Measurements from ENCODE around the gene TRIO. TPM values are rescaled to one million over a fixed set of nuclear protein-coding genes. Genes with fewer than 3 reads are reported as not detected.

TRIO gene
- total and polyA plus RNA-seq, 2 donors (not counting 3 experiments of a cell fraction or from before 2014, with no cell fraction given), result 82.9 to 248 TPM

DNA sequence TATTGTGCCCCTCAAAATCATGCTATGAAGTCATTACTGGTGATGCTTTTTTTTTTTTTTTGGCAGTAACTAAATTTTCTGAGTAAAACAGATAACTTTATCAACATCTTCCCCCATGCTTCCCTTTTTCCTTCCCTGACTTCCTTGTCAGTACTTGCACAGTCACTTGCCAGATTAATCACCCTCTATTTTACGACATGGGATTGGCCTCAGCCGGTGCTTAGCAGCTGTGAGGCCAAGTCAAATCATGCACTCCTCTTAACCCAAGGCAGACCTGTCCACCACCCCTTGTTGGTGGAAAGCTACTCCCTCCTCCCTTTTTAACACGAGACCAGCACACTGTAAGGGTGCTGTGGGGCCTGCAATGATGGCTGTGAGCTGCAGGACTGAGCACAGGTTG, 320.5 kb downstream of the TRIO start:
- Histone ChIP-seq H3K4me1 (ENCODE audit: control insufficient read depth, extremely low read depth, insufficient read depth, low read length) (peaks cover 25% of the 10 kb centered on the region), H4K20me1 (replicated peaks; ENCODE audit: control insufficient read depth, extremely low read depth, insufficient read depth, low read length) (no peaks in the 10 kb centered on the region), H3K9ac (replicated peaks; ENCODE audit: extremely low read depth, insufficient read depth, low read length) (peak overlapping the region; percentile 22), H3K27me3 (ENCODE audit: control insufficient read depth in 2 of 2, insufficient read depth in 2 of 2, low read length in 2 of 2) (no peaks in the 10 kb centered on the region), H3K9me3 (replicated peaks; ENCODE audit: control insufficient read depth, insufficient read depth, low read length) (no peaks in the 10 kb centered on the region), H2AFZ (ENCODE audit: low read depth, low read length) (no peak overlapping the region), H3K27ac (ENCODE audit: insufficient read depth, low read depth, low read length) (peak overlapping the region; percentile 71), H3K36me3 (ENCODE audit: control insufficient read depth in 2 of 2, extremely low read depth in 1 of 2, insufficient read depth in 2 of 2, low read length in 2 of 2) (peaks cover 18 to 23% of the 10 kb centered on the region in 2 experiments), H3K79me2 (ENCODE audit: control insufficient read depth, insufficient read depth, low read length) (no peaks in the 10 kb centered on the region), H3K4me3 (replicated peaks in 1 of 3; ENCODE audit: insufficient read depth in 1 of 3, low read depth in 1 of 3, low read length in 3 of 3) (no peak overlapping the region), H3K4me2 (ENCODE audit: insufficient read depth, low read length) (peak overlapping the region; percentile 23), H3K9me1 (replicated peaks; ENCODE audit: control insufficient read depth, extremely low read depth, insufficient read depth, low read length) (no peaks in the 10 kb centered on the region)
- FAIRE-seq (peak; percentile 94), DNase-seq (ENCODE audit: low read depth, low spot score) (peak; percentile 96)
- dilution Hi-C loops (cut with MboI; ENCODE audit: extremely low pct_ligation_motif_present, low sequenced_read_pairs), result no loop called here
- no peak for TF ChIP-seq FOS (IDR thresholded peaks at IDR 0.05; ENCODE audit: borderline replicate concordance, insufficient read depth, low read length)
- no peak for TF ChIP-seq EZH2 (IDR thresholded peaks at IDR 0.05; ENCODE audit: borderline replicate concordance, low read depth, low read length, severe bottlenecking)
- TF ChIP-seq, protein P1, sequence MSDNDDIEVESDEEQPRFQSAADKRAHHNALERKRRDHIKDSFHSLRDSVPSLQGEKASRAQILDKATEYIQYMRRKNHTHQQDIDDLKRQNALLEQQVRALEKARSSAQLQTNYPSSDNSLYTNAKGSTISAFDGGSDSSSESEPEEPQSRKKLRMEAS (IDR thresholded peaks at IDR 0.05; ENCODE audit: insufficient read depth, insufficient read length), result peak; percentile 5
- TF ChIP-seq GATA2 (IDR thresholded peaks at IDR 0.05; ENCODE audit: insufficient read depth, insufficient read length, low read depth, low read length), result peak; percentile 85
- peak; percentile 57 for TF ChIP-seq POLR2A (IDR thresholded peaks at IDR 0.05; ENCODE audit: low read depth, low read length)
- TF ChIP-seq POLR2AphosphoS5 (IDR thresholded peaks at IDR 0.05; ENCODE audit: insufficient read depth, low read depth, low read length), result peak; percentile 28
- no peak for TF ChIP-seq MYC (IDR thresholded peaks at IDR 0.05; ENCODE audit: low read depth, low read length)
- TF ChIP-seq, protein P2, sequence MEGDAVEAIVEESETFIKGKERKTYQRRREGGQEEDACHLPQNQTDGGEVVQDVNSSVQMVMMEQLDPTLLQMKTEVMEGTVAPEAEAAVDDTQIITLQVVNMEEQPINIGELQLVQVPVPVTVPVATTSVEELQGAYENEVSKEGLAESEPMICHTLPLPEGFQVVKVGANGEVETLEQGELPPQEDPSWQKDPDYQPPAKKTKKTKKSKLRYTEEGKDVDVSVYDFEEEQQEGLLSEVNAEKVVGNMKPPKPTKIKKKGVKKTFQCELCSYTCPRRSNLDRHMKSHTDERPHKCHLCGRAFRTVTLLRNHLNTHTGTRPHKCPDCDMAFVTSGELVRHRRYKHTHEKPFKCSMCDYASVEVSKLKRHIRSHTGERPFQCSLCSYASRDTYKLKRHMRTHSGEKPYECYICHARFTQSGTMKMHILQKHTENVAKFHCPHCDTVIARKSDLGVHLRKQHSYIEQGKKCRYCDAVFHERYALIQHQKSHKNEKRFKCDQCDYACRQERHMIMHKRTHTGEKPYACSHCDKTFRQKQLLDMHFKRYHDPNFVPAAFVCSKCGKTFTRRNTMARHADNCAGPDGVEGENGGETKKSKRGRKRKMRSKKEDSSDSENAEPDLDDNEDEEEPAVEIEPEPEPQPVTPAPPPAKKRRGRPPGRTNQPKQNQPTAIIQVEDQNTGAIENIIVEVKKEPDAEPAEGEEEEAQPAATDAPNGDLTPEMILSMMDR (IDR thresholded peaks at IDR 0.05; ENCODE audit: extremely low read depth in 1 of 2, insufficient read depth in 1 of 2, low read depth in 1 of 2, low read length in 2 of 2), result no peak
- peak; percentile 60 for TF ChIP-seq JUN (IDR thresholded peaks at IDR 0.05; ENCODE audit: borderline replicate concordance, insufficient read depth, insufficient read length, low read depth)
- ChIA-PET POLR2A (no interaction called here), CTCF (interaction anchor here (0.9 to 1.3 kb wide), 4 partner anchors 10 to 185 kb away, joined by 3 to 7 read pairs (median 4); no protein-coding TSS in a partner anchor)
- intact Hi-C loops (cut with micrococcal nuclease), result loop anchor here (1.0 to 5.0 kb wide), 2 partner anchors 14 to 66 kb away; no protein-coding TSS in a partner anchor
- no TSS peak for BruUV-seq (replicated peaks)
